Ovary (tissue), 9 donors: ENCODE measurements around the gene IL18R1. TPM values are rescaled to one million over a fixed set of nuclear protein-coding genes. Genes with fewer than 3 reads are reported as not detected.

ENCODE experiments used
- DNase-seq, 5 donors: peaks; one replicate each; pipeline ENCODE4 v3.0.0-alpha.2; 2019 to 2020
- H3K27ac ChIP-seq, 2 donors: fragments of 200-600 bp; one replicate each; pipeline versions ENCODE4 v1.5.1 to v1.8.0; 2019 to 2022
- H3K27me3 ChIP-seq: fragments of 200-600 bp; one replicate; pipeline ENCODE4 v1.8.0; 2022
- H3K36me3 ChIP-seq: fragments of 200-600 bp; sonication (generic); one replicate; pipeline ENCODE4 v1.5.1; 2019
- H3K4me1 ChIP-seq: one replicate; pipeline ENCODE4 v1.8.1; 2013; ENCODE audit warnings: mild to moderate bottlenecking, moderate library complexity; ENCODE audit not compliant: insufficient read depth
- H3K4me3 ChIP-seq: fragments of 200-600 bp; sonication (generic); one replicate; pipeline ENCODE4 v1.5.1; 2017
- H3K9me3 ChIP-seq, 2 donors: fragments of 200-600 bp in 1 of 2; sonication (generic) in 1 of 2; one replicate each; pipeline versions ENCODE4 v1.5.1 to v1.8.1; 2013 to 2019; ENCODE audit warnings: mild to moderate bottlenecking in 1 of 2, moderate library complexity in 1 of 2
- CTCF ChIP-seq, 3 donors: fragments of 450-650 bp in 2 of 3; fragments of 200-600 bp in 1 of 3; IDR thresholded peaks; one replicate each; pipeline versions ENCODE4 v1.5.1 to v1.8.0; 2016 to 2022; ENCODE audit warnings: antibody characterized with exemption in 3 of 3, mild to moderate bottlenecking in 1 of 3
- EP300 ChIP-seq: sonication (generic); formaldehyde crosslinking; IDR thresholded peaks from one replicate; pipeline ENCODE4 v1.6.1; 2017; ENCODE audit warnings: antibody characterized with exemption
- POLR2A ChIP-seq: fragments of 450-650 bp; IDR thresholded peaks from one replicate; pipeline ENCODE4 v1.6.1; 2017; ENCODE audit warnings: antibody characterized with exemption, mild to moderate bottlenecking, moderate library complexity
- WGBS, 3 donors: extraction: QIAGEN DNeasy Blood & Tissue Kit in 1 of 3; methylation state at CpG; one replicate each; pipeline versions ENCODE4 v1.1.5 to v1.1.7; 2013 to 2017; 5-methylcytosine and 5-hydroxymethylcytosine counted together
- intact Hi-C, 4 donors: fragments of 100-400 bp; cut with DNase I; formaldehyde crosslinking; loops; one replicate each; pipeline versions ENCODE4 v1.11.0 to v1.15.1; 2022 to 2023
- polyA plus RNA-seq, 2 donors: library from polyadenylated mRNA; stranded (reverse); fragments of 200-250 nt in 1 of 2; fragments of 350-450 nt in 1 of 2; fragmentation: Illumina TruSeq in 1 of 2; extraction: RNeasy Lipid Tissue Mini Kit (QIAGEN cat#74804) in 1 of 2; gene quantifications; one replicate each; pipeline ENCODE4 v1.2.3, GENCODE V29; 2013 to 2014
- total RNA-seq, 7 donors: library from RNA; depleted of rRNA in 2 of 7; stranded (reverse); fragments of >200 nt in 2 of 7; fragmentation: NEBNext Ultra II Directional in 3 of 7; extraction: Animal tissue kit (Norgen Biotek cat#: 25700) in 3 of 7; gene quantifications; one replicate each; pipeline versions ENCODE4 v1.1.0 to v1.2.4, GENCODE V29; 2016 to 2023
- donor health status: DM: no; HTN: no; CAD: no; lungs with moderate emphysema.
- donor health status: DM: no; HTN: no; CAD: no.
- donor health status: Bipolar disorder and iron deficiency.
- donor health status: DM: yes; HTN: yes; CAD: no.
- donor health status: DM: no; HTN: no; CAD: no.
- donor health status: DM: yes; HTN: yes; CAD: no.

IL18R1 gene
- total and polyA plus RNA-seq, 9 donors = 0.83 to 3.1 (median 1.7) TPM

- Histone ChIP-seq H3K4me3 (no peak overlapping the region), H3K27me3 (no peaks in the 10 kb centered on the region), H3K9me3 (no peaks in the 10 kb centered on the region), H3K4me1 (no peaks in the 10 kb centered on the region), H3K27ac (no peak overlapping the region), H3K36me3 (no peaks in the 10 kb centered on the region)
- intact Hi-C loops = no loop called here
- no peak for DNase-seq
- WGBS, 3 donors = 89 to 90% (median 89%) methylated on average over 4 of the region's 4 CpGs
- no peak for TF ChIP-seq CTCF (IDR thresholded peaks at IDR 0.05)
Observed at GRCh38 chr2:102433973-102434654, 78.5 kb downstream of the IL18R1 start.

GRCh38 chr2:102434655-102435381 lies 79.2 kb downstream of the IL18R1 start:
- H3K27ac ChIP-seq = no peak overlapping the region
- TF ChIP-seq POLR2A (no peak), EP300 (no peak), CTCF (IDR thresholded peaks at IDR 0.05) (no peak)
- H3K27me3 ChIP-seq = no peaks in the 10 kb centered on the region
- H3K9me3 ChIP-seq = no peaks in the 10 kb centered on the region
- intact Hi-C loops = no loop called here
- no peak for DNase-seq
- H3K36me3 ChIP-seq = no peaks in the 10 kb centered on the region
- H3K4me1 ChIP-seq = no peaks in the 10 kb centered on the region
- WGBS, 3 donors = 88 to 95% (median 89%) methylated on average over 2 of the region's 2 CpGs
- no peak overlapping the region for H3K4me3 ChIP-seq

GRCh38 chr2:102435741-102436140 lies 80.1 kb downstream of the IL18R1 start:
- Histone ChIP-seq H3K9me3 (no peaks in the 10 kb centered on the region), H3K36me3 (no peaks in the 10 kb centered on the region), H3K27me3 (no peaks in the 10 kb centered on the region), H3K4me1 (no peaks in the 10 kb centered on the region), H3K4me3 (no peak overlapping the region), H3K27ac (no peak overlapping the region)
- no peak for TF ChIP-seq EP300
- TF ChIP-seq POLR2A = no peak
- no peak for TF ChIP-seq CTCF (IDR thresholded peaks at IDR 0.05)
- DNase-seq = no peak
- WGBS, 3 donors = 74 to 84% (median 80%) methylated on average over 2 of the region's 2 CpGs
- intact Hi-C loops = no loop called here

GRCh38 chr2:102436323-102436722 lies 80.7 kb downstream of the IL18R1 start:
- TF ChIP-seq CTCF (IDR thresholded peaks at IDR 0.05) (no peak), POLR2A (no peak), EP300 (no peak)

More at GRCh38 chr2:102436323-102436722, 80.7 kb downstream of the IL18R1 start:
- no peaks in the 10 kb centered on the region for H3K4me1 ChIP-seq
- intact Hi-C loops = no loop called here
- no peaks in the 10 kb centered on the region for H3K27me3 ChIP-seq
- 8 to 10% (median 10%) methylated on average over 3 of the region's 3 CpGs for WGBS, 3 donors
- DNase-seq = no peak
- no peak overlapping the region for H3K27ac ChIP-seq
- H3K36me3 ChIP-seq = no peaks in the 10 kb centered on the region
- H3K4me3 ChIP-seq = no peak overlapping the region
- no peaks in the 10 kb centered on the region for H3K9me3 ChIP-seq
